H1 (cell line): ENCODE data around the gene PRKACA. TPM values are rescaled to one million over a fixed set of nuclear protein-coding genes. Genes with fewer than 3 reads are reported as not detected.

Experiments used
- CREB1 ChIP-seq: IDR thresholded peaks from 2 replicates; pipeline ENCODE4 v1.6.1; 2012; ENCODE audit warnings: inconsistent platforms
- FOSL1 ChIP-seq: IDR thresholded peaks from 2 replicates; pipeline ENCODE4 v1.6.1; 2011; ENCODE audit warnings: mild to moderate bottlenecking, low read depth, low read length, moderate library complexity; ENCODE audit not compliant: insufficient read depth
- HDAC6 ChIP-seq: IDR thresholded peaks from one replicate; pipeline ENCODE4 v1.7.1; 2012; ENCODE audit warnings: low read depth, mild to moderate bottlenecking, inconsistent platforms, low read length, moderate library complexity
- NRF1 ChIP-seq: IDR thresholded peaks from 2 replicates; pipeline ENCODE4 v1.6.1; 2011; ENCODE audit warnings: mild to moderate bottlenecking, low read depth, low read length, improper control_type of control experiment
- POU5F1 ChIP-seq: IDR thresholded peaks from 2 replicates; pipeline ENCODE4 v1.6.1; 2011; ENCODE audit warnings: low read depth, mild to moderate bottlenecking, low read length, moderate library complexity
- SP1 ChIP-seq: IDR thresholded peaks from 2 replicates; pipeline ENCODE4 v1.6.1; 2011; ENCODE audit warnings: low read depth, low read length
- SUZ12 ChIP-seq: fragments of 200-600 bp; sonication (generic); IDR thresholded peaks from 2 replicates; pipeline ENCODE4 v1.6.1; 2012; ENCODE audit warnings: mild to moderate bottlenecking, inconsistent platforms, low read length, moderate library complexity, mixed read lengths
- polyA plus RNA-seq, 7 experiments: library from polyadenylated mRNA; depleted of rRNA in 3 of 7; stranded (reverse) in 5 of 7; unstranded in 2 of 7; fragments of >200 nt in 5 of 7; fragments of 200-250 nt in 2 of 7; gene quantifications; 1 replicate in 5 of 7; 2 replicates in 1 of 7; 4 replicates in 1 of 7; pipeline versions ENCODE4 v1.2.1 to v1.2.3, GENCODE V29; 2011 to 2013; ENCODE audit warnings: missing spikeins in 2 of 7, mixed read lengths in 2 of 7
- total RNA-seq: library from RNA; stranded (reverse); fragmentation: NEBNext Ultra II Directional; extraction: Animal tissue kit (Norgen Biotek cat#: 25700); gene quantifications from 2 replicates; pipeline ENCODE4 v1.2.1, GENCODE V29; 2021

The PRKACA gene
- total and polyA plus RNA-seq, 2 of the 8 experiments (the other 6 are each of a cell fraction or from before 2014, with no cell fraction given) = 14.2 to 48.2 TPM

- no peak for TF ChIP-seq SUZ12
- no peak for TF ChIP-seq HDAC6
- TF ChIP-seq POU5F1 = no peak
- no peak for TF ChIP-seq NRF1
- TF ChIP-seq FOSL1 = no peak
- TF ChIP-seq SP1 = no peak
- TF ChIP-seq CREB1 = no peak
These were observed 33.5 kb upstream of the PRKACA start (continued) for GRCh38 chr19:14150770-14151661.
